Fibroblast of peridontal ligament (primary cell): ENCODE data around the gene WDR6.
"Not testable (repeated sequence)": the region's sequence is repeated elsewhere in the genome, so short reads cannot be mapped to it uniquely, and the experiment has no call there.

Experiments
- DNase-seq: peaks from one replicate; pipeline ENCODE4 v3.0.0-alpha.2; 2010; ENCODE audit errors: extremely low read depth

The WDR6 gene

DNA sequence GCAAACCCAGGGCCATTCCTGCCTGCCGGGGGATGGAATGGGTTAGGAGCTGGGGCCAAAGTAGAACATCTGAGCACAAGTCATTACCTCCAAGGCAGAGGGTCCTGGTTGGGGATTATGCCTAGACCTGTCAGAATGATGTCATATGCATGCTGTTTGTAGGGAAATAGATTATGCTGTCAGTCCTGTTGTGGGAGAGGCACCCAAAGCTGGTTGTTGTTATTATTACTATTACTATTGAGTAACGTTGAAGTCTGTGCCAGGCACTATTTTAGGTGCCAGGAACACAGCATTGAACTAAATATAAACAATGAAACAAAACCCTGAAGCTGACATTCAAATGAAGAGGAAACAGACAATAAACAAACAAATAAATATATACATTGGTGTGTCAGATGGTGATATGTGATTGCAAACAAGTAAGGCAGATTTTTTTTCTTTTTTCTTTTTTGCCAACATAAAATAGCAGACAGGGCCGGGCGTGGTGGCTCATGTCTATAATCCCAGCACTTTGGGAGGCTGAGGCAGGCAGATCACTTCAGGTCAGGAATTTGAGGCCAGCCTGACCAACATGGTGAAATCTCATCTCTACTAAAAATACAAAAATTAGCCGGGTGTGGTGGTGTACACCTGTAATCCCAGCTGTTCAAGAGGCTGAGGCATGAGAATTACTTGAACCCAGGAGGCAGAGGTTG, 15.2 kb upstream of the WDR6 start:
- no peak for DNase-seq

GRCh38 chr3:48993834-48994233, 13.4 kb upstream of the WDR6 start:
- DNase-seq = no peak

- no peak for DNase-seq
Measured at GRCh38 chr3:48996640-48997039, 10.6 kb upstream of the WDR6 start.

GRCh38 chr3:48997102-48997635, 10.0 kb upstream of the WDR6 start:
- no peak for DNase-seq

DNA sequence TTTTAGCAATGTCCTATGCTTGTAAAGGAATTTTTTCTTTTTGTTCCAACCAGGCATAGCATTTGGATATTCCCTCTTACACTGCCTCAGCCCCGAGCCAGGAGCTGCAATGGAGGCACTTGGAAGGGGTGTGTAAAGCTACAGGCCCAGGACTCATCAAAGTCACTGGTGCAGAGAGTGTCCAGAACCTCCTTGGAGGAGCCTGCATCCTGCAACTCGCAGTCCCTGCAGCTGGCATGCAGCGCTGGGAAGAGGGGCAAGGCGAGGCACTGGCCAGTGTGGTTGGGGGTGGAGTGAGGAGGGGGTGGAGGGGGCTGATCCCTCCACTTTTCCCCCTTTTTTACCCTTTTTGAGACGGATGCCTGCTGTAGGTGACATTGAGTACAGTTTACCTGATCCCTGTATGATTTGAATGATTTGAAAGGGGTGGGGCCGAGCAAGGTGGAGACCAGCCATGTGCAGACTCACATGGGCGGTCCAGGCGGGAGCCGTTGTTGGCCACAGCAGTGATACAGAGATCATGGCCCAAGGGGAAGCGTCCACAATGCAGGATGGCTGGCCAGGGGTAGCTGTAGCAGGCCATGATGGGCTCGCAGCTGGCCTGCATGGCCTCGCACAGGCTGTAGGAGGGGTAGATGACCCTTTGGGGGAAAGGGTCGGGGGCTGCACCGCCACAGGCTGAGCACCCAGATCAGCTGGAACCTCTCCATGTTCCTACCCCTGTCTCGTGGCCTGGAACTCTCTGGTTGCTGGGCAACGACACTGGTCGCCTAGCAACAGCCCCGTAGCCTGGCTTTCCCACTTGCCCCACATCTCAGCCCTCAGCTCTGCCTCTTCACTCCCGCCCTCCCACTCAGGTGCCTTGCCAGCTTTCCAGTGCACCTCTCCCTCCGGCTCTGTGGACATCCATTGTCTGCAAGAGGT, 9.2 kb upstream of the WDR6 start:
- DNase-seq = no peak

DNA sequence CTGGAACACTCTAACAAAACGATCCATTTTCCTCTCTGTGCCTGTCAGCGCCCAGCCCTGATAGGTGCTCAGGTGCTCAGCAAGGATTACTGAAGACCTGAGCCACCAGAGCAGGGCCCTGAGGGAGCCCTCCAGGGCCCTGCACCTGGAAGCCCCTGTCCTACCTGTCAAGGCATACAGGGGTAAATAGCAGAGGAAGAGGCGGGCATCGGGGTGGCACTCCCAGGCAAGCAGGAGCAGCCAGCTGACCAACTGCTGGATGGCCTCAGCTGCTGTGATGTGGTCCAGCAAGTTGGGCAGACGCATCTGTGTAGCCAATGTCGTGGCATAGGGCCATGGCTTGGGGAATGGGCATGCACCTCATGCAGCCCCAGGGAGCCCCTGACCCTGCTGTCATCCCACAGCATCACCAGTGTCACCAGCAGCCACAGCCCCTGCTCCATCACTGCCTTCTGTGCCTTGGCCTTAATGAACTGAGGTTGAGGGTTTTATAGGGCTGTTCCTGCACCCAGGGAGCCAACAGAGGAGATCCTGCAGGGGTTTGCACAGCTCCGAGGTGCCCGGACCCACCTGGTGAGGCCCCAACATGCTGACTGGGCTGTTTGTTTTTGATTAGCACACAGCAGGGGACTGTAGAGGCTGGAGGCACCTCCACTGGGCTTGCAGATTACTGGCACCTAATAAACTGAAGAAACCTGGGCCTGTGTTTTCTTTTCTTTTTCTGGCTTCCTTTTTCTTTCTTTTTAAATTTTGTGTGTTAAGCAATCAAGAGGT, 7.9 kb upstream of the WDR6 start:
- no peak for DNase-seq

GRCh38 chr3:49001155-49001554, 6.0 kb upstream of the WDR6 start:
- DNase-seq = no peak

GRCh38 chr3:49004352-49005302, 2.6 kb upstream of the WDR6 start:
- DNase-seq = no peak

DNA sequence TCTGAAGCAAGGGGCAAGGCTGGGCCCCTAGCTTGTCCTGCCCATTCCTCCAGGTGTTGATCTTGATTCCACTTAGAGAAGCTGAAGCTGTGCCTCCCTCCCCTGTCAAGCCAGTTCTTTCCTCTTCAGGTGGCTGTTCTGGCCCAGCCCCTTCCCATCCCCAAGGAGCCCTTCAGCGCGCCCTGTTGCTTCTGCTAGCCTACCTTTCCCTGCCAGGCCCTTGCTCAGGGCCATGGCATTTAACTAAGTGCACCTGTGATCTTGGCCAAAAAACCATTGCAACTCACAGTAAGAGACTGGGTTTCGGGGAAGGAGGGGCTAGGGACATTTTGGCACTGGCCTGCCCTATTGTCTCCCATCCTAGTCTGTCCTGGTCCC, 1.9 kb upstream of the WDR6 start:
- DNase-seq = no peak

- no peak for DNase-seq
Measured at GRCh38 chr3:49005998-49006397, 1.2 kb upstream of the WDR6 start.

GRCh38 chr3:49006408-49007067, 653 bp upstream of the WDR6 start:
- peak; percentile 77 for DNase-seq

DNA sequence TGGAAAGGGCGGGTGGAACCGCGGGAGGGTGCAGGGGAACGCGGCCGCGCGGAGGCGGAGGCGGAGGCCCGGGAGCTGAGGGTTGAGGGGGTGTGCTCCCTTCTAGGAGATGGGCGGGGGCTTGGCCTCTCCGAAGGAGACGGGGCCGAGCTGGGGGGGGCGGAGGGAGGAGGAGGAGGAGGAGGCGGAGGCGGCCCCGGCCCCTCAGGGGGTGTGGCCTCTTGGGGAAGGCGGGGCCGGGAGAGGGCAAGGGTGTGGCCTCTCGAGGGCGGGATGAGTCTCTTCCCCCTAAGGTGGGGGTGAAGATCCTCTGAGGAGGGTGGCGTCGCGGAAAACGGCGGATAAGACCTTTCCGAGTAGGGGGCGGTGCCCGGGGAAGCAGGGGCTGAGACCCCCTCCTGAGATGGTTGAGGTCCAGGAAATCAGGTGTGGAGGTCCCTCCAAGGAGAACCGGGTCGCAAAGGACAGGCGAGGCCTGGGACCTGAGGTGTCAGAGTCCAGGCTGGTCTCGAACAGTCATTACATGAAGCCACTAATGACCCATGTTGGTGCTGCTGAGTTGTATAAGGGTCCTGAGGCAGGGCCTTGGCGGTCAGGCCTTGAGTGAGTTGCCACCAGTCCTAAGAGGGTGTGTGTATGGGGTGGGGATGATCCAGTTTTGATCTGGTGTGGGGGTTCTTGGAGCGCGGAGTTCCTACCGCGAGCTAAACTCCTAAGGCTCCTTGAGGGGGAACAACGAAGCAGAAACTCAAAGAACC, 759 bp downstream of the WDR6 start:
- peak; percentile 85 for DNase-seq

- DNase-seq = not testable (repeated sequence)
Measured at GRCh38 chr3:49008627-49009026, 1.4 kb downstream of the WDR6 start.

GRCh38 chr3:49009396-49009795, 2.2 kb downstream of the WDR6 start:
- no peak for DNase-seq

GRCh38 chr3:49012441-49013017, 5.3 kb downstream of the WDR6 start:
- DNase-seq = no peak

DNA sequence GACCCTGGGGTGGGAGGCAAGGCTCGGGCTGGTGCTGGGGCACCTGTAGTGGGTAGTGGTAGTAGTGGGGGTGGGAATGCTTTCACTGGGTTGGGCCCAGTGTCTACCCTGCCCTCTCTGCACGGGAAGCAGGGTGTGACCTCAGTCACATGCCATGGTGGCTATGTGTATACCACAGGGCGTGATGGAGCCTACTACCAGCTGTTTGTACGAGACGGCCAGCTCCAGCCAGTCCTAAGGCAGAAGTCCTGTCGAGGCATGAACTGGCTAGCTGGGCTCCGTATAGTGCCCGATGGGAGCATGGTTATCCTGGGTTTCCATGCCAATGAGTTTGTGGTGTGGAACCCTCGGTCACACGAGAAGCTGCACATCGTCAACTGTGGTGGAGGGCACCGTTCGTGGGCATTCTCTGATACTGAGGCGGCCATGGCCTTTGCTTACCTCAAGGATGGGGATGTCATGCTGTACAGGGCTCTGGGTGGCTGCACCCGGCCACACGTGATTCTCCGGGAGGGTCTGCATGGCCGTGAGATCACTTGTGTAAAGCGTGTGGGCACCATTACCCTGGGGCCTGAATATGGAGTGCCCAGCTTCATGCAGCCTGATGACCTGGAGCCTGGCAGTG, 6.0 kb downstream of the WDR6 start:
- no peak for DNase-seq

DNA sequence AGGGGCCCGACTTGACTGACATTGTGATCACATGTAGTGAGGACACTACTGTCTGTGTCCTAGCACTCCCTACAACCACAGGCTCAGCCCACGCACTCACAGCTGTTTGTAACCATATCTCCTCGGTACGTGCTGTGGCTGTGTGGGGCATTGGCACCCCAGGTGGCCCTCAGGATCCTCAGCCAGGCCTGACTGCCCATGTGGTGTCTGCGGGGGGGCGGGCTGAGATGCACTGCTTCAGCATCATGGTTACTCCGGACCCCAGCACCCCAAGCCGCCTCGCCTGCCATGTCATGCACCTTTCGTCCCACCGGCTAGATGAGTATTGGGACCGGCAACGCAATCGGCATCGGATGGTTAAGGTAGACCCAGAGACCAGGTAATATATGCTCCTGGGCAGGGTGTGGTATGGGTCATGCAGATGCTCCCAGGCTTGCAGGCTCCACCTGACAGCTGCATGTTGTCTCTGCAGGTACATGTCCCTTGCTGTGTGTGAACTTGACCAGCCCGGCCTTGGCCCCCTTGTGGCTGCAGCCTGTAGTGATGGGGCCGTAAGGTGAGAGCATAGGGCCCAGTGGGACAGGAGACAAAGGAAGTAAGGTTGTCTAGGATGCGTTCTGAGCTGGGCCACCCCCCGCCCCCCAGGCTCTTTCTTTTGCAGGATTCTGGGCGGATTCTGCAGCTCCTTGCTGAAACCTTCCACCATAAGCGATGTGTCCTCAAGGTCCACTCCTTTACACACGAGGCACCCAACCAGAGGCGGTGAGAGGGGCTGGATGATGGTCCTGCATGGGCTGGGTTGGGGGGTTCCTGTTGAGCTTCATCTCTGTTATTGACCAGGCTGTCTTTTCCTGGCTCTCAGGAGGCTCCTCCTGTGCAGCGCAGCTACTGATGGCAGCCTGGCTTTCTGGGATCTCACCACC, 6.8 kb downstream of the WDR6 start:
- DNase-seq = no peak

GRCh38 chr3:49015072-49015471, 7.9 kb downstream of the WDR6 start:
- no peak for DNase-seq
